H1 (cell line): ENCODE results near the gene CPT1A. TPM values are rescaled to one million over a fixed set of nuclear protein-coding genes. Genes with fewer than 3 reads are reported as not detected.

Source experiments
- CTCF ChIA-PET: fragments of 300-600 bp; sonication (Branson Sonifier 250); formaldehyde crosslinking; loops from one replicate; lab custom pipeline; 2021; ENCODE audit not compliant: partially characterized antibody; lab: Charles Lee
- POLR2A ChIA-PET: fragments of 300-600 bp; sonication (Branson Sonifier 250); formaldehyde crosslinking; loops from one replicate; lab custom pipeline; 2021; ENCODE audit warnings: inconsistent platforms; ENCODE audit not compliant: partially characterized antibody; lab: Charles Lee
- DNase-seq, 2 experiments: peaks; one replicate each; pipeline versions ENCODE4 v3.0.0 to v3.0.0-alpha.2; 2010 to 2022; ENCODE audit warnings: low spot score in 2 of 2, low read depth in 1 of 2, mixed read lengths in 1 of 2
- FAIRE-seq: peaks from 2 replicates; lab custom pipeline; 2011; peaks lifted over from hg19 to GRCh38; lab: Jason Lieb, UNC
- H2AFZ ChIP-seq: 2 replicates; pipeline ENCODE4 v1.8.1; 2012; ENCODE audit warnings: low read length, inconsistent platforms
- H2AK5ac ChIP-seq: 2 replicates; pipeline ENCODE4 v1.6.1; 2013; ENCODE audit warnings: low read depth, low read length
- H2BK120ac ChIP-seq: replicated peaks from 2 replicates; pipeline ENCODE3; 2013; ENCODE audit warnings: low read depth, low read length, inconsistent platforms
- H2BK12ac ChIP-seq: 2 replicates; pipeline ENCODE4 v1.6.1; 2013; ENCODE audit warnings: low read depth, low read length
- H2BK15ac ChIP-seq: 2 replicates; pipeline ENCODE4 v1.6.1; 2013; ENCODE audit warnings: low read length
- H2BK20ac ChIP-seq: 2 replicates; pipeline ENCODE4 v1.6.1; 2013; ENCODE audit warnings: low read length
- H2BK5ac ChIP-seq: 2 replicates; pipeline ENCODE4 v1.6.1; 2013; ENCODE audit warnings: low read depth, low read length
- H3K14ac ChIP-seq: 2 replicates; pipeline ENCODE4 v1.6.1; 2013; ENCODE audit warnings: inconsistent platforms; ENCODE audit not compliant: insufficient read length
- H3K18ac ChIP-seq: 2 replicates; pipeline ENCODE4 v1.6.1; 2013; ENCODE audit warnings: low read length; ENCODE audit errors: extremely low read depth
- H3K23ac ChIP-seq: 2 replicates; pipeline ENCODE4 v1.6.1; 2013; ENCODE audit warnings: inconsistent platforms; ENCODE audit not compliant: insufficient read length
- H3K23me2 ChIP-seq: 2 replicates; pipeline ENCODE4 v1.6.1; 2013; ENCODE audit warnings: low read depth, low read length
- H3K27ac ChIP-seq: 2 replicates; pipeline ENCODE4 v1.6.1; 2011; ENCODE audit warnings: low read depth, low read length, inconsistent platforms
- H3K27me3 ChIP-seq, 4 experiments: replicated peaks in 1 of 4; 1 replicate in 1 of 4; 2 replicates in 3 of 4; pipeline versions ENCODE4 v1.6.1 to v1.8.1; 2011 to 2013; ENCODE audit warnings: low read length in 3 of 4, mild to moderate bottlenecking in 3 of 4, inconsistent platforms in 2 of 4, mixed read lengths in 2 of 4, moderate library complexity in 1 of 4; ENCODE audit not compliant: control insufficient read depth in 3 of 4, insufficient read depth in 3 of 4; ENCODE audit errors: extremely low read depth in 1 of 4
- H3K36me3 ChIP-seq, 4 experiments: 2 replicates each; pipeline versions ENCODE4 v1.6.1 to v1.8.1; 2011 to 2013; ENCODE audit warnings: mild to moderate bottlenecking in 4 of 4, low read length in 3 of 4, moderate library complexity in 2 of 4, control low read depth in 1 of 4, inconsistent platforms in 1 of 4; ENCODE audit not compliant: insufficient read depth in 4 of 4, control insufficient read depth in 2 of 4
- H3K4ac ChIP-seq: replicated peaks from 2 replicates; pipeline ENCODE3; 2013; ENCODE audit warnings: low read length, low read depth, mixed read lengths, inconsistent platforms; ENCODE audit not compliant: insufficient read length
- H3K4me1 ChIP-seq, 4 experiments: replicated peaks in 1 of 4; 1 replicate in 1 of 4; 2 replicates in 3 of 4; pipeline versions ENCODE4 v1.6.1 to v1.8.1; 2011 to 2013; ENCODE audit warnings: low read length in 3 of 4, inconsistent platforms in 2 of 4, mixed read lengths in 1 of 4; ENCODE audit not compliant: insufficient read depth in 4 of 4, control insufficient read depth in 3 of 4
- H3K4me2 ChIP-seq, 2 experiments: 2 replicates each; pipeline versions ENCODE4 v1.6.1 to v1.8.1; 2011 to 2013; ENCODE audit warnings: low read depth in 2 of 2, low read length in 2 of 2, control low read depth in 1 of 2, inconsistent platforms in 1 of 2, mild to moderate bottlenecking in 1 of 2; ENCODE audit not compliant: insufficient read depth in 1 of 2
- H3K4me3 ChIP-seq, 4 experiments: fragments of 200-600, 300-600 bp in 1 of 4; sonication (generic), shearing (Covaris generic), sonication (Bioruptor Twin) in 1 of 4; 2 replicates each; pipeline versions ENCODE4 v1.5.1 to v1.8.1; 2011 to 2016; ENCODE audit warnings: low read length in 4 of 4, low read depth in 3 of 4, control low read depth in 2 of 4, inconsistent platforms in 2 of 4, mild to moderate bottlenecking in 2 of 4, mixed read lengths in 1 of 4, moderate library complexity in 1 of 4; ENCODE audit not compliant: insufficient read depth in 2 of 4; ENCODE audit errors: extremely low read depth in 1 of 4
- H3K56ac ChIP-seq: replicated peaks from 2 replicates; pipeline ENCODE3; 2013; ENCODE audit warnings: low read depth, mild to moderate bottlenecking, mixed read lengths, low read length, inconsistent platforms; ENCODE audit not compliant: insufficient read length
- H3K79me1 ChIP-seq: 2 replicates; pipeline ENCODE4 v1.6.1; 2013; ENCODE audit warnings: low read depth, low read length, control low read depth
- H3K79me2 ChIP-seq, 2 experiments: 2 replicates each; pipeline versions ENCODE4 v1.6.1 to v1.8.1; 2012 to 2013; ENCODE audit warnings: low read length in 2 of 2, mild to moderate bottlenecking in 2 of 2, inconsistent platforms in 1 of 2; ENCODE audit not compliant: insufficient read depth in 2 of 2, control insufficient read depth in 1 of 2
- H3K9ac ChIP-seq, 4 experiments: replicated peaks in 1 of 4; 1 replicate in 1 of 4; 2 replicates in 3 of 4; pipeline versions ENCODE4 v1.6.1 to v1.8.1; 2011 to 2013; ENCODE audit warnings: low read depth in 3 of 4, low read length in 3 of 4, control low read depth in 2 of 4, mild to moderate bottlenecking in 2 of 4, moderate library complexity in 2 of 4, inconsistent platforms in 1 of 4; ENCODE audit errors: extremely low read depth in 1 of 4
- H3K9me3 ChIP-seq, 2 experiments: 2 replicates each; pipeline versions ENCODE4 v1.6.1 to v1.8.1; 2012 to 2013; ENCODE audit warnings: mild to moderate bottlenecking in 2 of 2, moderate library complexity in 2 of 2, control low read depth in 1 of 2, inconsistent platforms in 1 of 2, low read depth in 1 of 2, low read length in 1 of 2, mixed read lengths in 1 of 2; ENCODE audit not compliant: insufficient read depth in 2 of 2
- H4K20me1 ChIP-seq, 2 experiments: replicated peaks in 1 of 2; 2 replicates each; pipeline versions ENCODE3 to v1.8.1; 2011 to 2013; ENCODE audit warnings: inconsistent platforms in 2 of 2, low read length in 2 of 2, mild to moderate bottlenecking in 1 of 2; ENCODE audit not compliant: insufficient read depth in 2 of 2, control insufficient read depth in 1 of 2
- H4K5ac ChIP-seq: 2 replicates; pipeline ENCODE4 v1.6.1; 2013; ENCODE audit warnings: low read length, low read depth, mixed read lengths, inconsistent platforms; ENCODE audit not compliant: insufficient read length
- H4K8ac ChIP-seq: 2 replicates; pipeline ENCODE4 v1.8.0; 2013; ENCODE audit warnings: mild to moderate bottlenecking, moderate library complexity, low read length, inconsistent platforms; ENCODE audit not compliant: insufficient read depth; ENCODE audit errors: extremely low read depth
- H4K91ac ChIP-seq: replicated peaks from 2 replicates; pipeline ENCODE3; 2013; ENCODE audit warnings: low read length, mixed read lengths, inconsistent platforms; ENCODE audit not compliant: insufficient read length
- CBX8 ChIP-seq: fragments of 300-800, 300-1000 bp; sonication (generic); IDR thresholded peaks from 2 replicates; pipeline ENCODE4 v1.7.1; 2016; ENCODE audit warnings: low read depth, low read length, borderline replicate concordance
- CEBPB ChIP-seq: IDR thresholded peaks from 2 replicates; pipeline ENCODE4 v1.6.1; 2012; ENCODE audit warnings: low read depth, low read length
- GTF2F1 ChIP-seq: IDR thresholded peaks from 2 replicates; pipeline ENCODE4 v1.6.1; 2012; ENCODE audit warnings: low read depth, low read length, improper control_type of control experiment, borderline replicate concordance
- HDAC6 ChIP-seq: IDR thresholded peaks from one replicate; pipeline ENCODE4 v1.7.1; 2012; ENCODE audit warnings: low read depth, mild to moderate bottlenecking, inconsistent platforms, low read length, moderate library complexity
- MAFK ChIP-seq: IDR thresholded peaks from 2 replicates; pipeline ENCODE4 v1.6.1; 2012; ENCODE audit warnings: low read depth, mild to moderate bottlenecking, improper control_type of control experiment, low read length
- SUZ12 ChIP-seq: fragments of 200-600 bp; sonication (generic); IDR thresholded peaks from 2 replicates; pipeline ENCODE4 v1.6.1; 2012; ENCODE audit warnings: mild to moderate bottlenecking, inconsistent platforms, low read length, moderate library complexity, mixed read lengths
- TBP ChIP-seq: IDR thresholded peaks from 2 replicates; pipeline ENCODE4 v1.6.1; 2011; ENCODE audit warnings: low read depth, low read length, improper control_type of control experiment
- WGBS, 2 experiments: shearing (Covaris generic) in 1 of 2; methylation state at CpG; one replicate each; pipeline versions ENCODE4 v1.1.6 to v1.1.7; 2013 to 2015; ENCODE audit warnings: low lambda C conversion rate in 2 of 2, mixed read lengths in 2 of 2, inconsistent platforms in 1 of 2, low coverage in 1 of 2, missing lambda C conversion rate in 1 of 2; ENCODE audit not compliant: insufficient replicate concordance in 2 of 2, insufficient coverage in 1 of 2, insufficient read length in 1 of 2; ENCODE audit errors: extremely low coverage in 1 of 2, missing lambda C conversion rate in 1 of 2; 5-methylcytosine and 5-hydroxymethylcytosine counted together
- polyA plus RNA-seq, 7 experiments: library from polyadenylated mRNA; depleted of rRNA in 3 of 7; stranded (reverse) in 5 of 7; unstranded in 2 of 7; fragments of >200 nt in 5 of 7; fragments of 200-250 nt in 2 of 7; gene quantifications; 1 replicate in 5 of 7; 2 replicates in 1 of 7; 4 replicates in 1 of 7; pipeline versions ENCODE4 v1.2.1 to v1.2.3, GENCODE V29; 2011 to 2013; ENCODE audit warnings: missing spikeins in 2 of 7, mixed read lengths in 2 of 7
- total RNA-seq: library from RNA; stranded (reverse); fragmentation: NEBNext Ultra II Directional; extraction: Animal tissue kit (Norgen Biotek cat#: 25700); gene quantifications from 2 replicates; pipeline ENCODE4 v1.2.1, GENCODE V29; 2021
- TF ChIP-seq, protein P1 (sequence below): IDR thresholded peaks from 2 replicates; pipeline ENCODE4 v1.6.1; 2011; ENCODE audit warnings: low read depth, mild to moderate bottlenecking, low read length; ENCODE audit not compliant: insufficient read depth

Gene CPT1A
- total and polyA plus RNA-seq, 2 of the 8 experiments (the other 6 are each of a cell fraction or from before 2014, with no cell fraction given), result 2.9 to 12.2 TPM

DNA sequence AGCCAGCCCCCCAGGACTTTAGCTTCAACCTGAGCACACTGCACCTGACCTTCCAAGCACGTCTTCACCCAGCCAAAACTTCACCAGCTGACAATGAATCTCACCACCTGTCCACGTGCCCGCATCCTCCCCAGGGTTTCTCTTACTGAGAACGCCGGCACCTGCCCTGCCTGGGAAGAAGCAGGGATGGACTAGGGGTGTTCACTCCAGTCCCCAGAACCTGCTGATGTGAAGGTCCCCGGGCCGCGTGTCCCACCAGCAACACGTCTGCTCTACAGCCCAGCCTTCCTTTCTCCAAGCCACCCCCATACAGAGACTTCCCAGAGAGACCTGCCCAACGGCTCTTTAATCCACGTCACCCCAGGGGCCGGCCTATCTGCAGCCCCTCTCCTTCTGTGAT lies 12.8 kb downstream of the CPT1A start:
- H3K9ac ChIP-seq, result no peak overlapping the region
- H4K20me1 ChIP-seq, result no peaks in the 10 kb centered on the region
- no peak overlapping the region for H2BK5ac ChIP-seq
- no peak overlapping the region for H4K8ac ChIP-seq
- H2AFZ ChIP-seq, result no peak overlapping the region
- no peak overlapping the region for H4K5ac ChIP-seq
- no peak overlapping the region for H2AK5ac ChIP-seq
- H2BK20ac ChIP-seq, result no peak overlapping the region
- no peaks in the 10 kb centered on the region for H3K23me2 ChIP-seq
- H3K4ac ChIP-seq, result no peak overlapping the region
- POLR2A ChIA-PET, result interaction anchor here (1.5 to 4.1 kb wide), 2 partner anchors 11 to 14 kb away, joined by 4 to 11 read pairs; partner anchors contain the start of gene CPT1A
- no peak overlapping the region for H3K27ac ChIP-seq
- H3K18ac ChIP-seq, result no peak overlapping the region
- H2BK12ac ChIP-seq, result no peak overlapping the region
- H4K91ac ChIP-seq, result no peak overlapping the region
- no peak for DNase-seq
- H3K4me2 ChIP-seq, result no peak overlapping the region
- H3K36me3 ChIP-seq, result no peaks in the 10 kb centered on the region
- CTCF ChIA-PET, result interaction anchor here (1.3 kb wide), 1 partner anchor 245 kb away, joined by 3 read pairs; no protein-coding TSS in a partner anchor
- 90% methylated on average over 12 of the region's 12 CpGs; no CpG with 5 or more reads in 1 of the 2 experiments for WGBS, 2 experiments
- H3K79me1 ChIP-seq, result 0 out of 2 replicates have a peak, but pooled peaks cover 3% of the 10 kb centered on the region
- FAIRE-seq, result no peak
- H3K27me3 ChIP-seq, result no peaks in the 10 kb centered on the region
- no peak overlapping the region for H3K4me3 ChIP-seq
- H3K14ac ChIP-seq, result no peak overlapping the region
- no peak overlapping the region for H2BK120ac ChIP-seq
- H3K56ac ChIP-seq, result no peak overlapping the region
- H3K9me3 ChIP-seq, result no peaks in the 10 kb centered on the region
- no peak overlapping the region for H3K23ac ChIP-seq
- no peak for TF ChIP-seq HDAC6
- TF ChIP-seq MAFK, result no peak
- no peak for TF ChIP-seq CBX8
- TF ChIP-seq TBP, result no peak
- TF ChIP-seq, protein P1, sequence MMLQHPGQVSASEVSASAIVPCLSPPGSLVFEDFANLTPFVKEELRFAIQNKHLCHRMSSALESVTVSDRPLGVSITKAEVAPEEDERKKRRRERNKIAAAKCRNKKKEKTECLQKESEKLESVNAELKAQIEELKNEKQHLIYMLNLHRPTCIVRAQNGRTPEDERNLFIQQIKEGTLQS, result no peak
- TF ChIP-seq SUZ12, result no peak
- TF ChIP-seq CEBPB, result no peak
- no peak for TF ChIP-seq GTF2F1
- TF ChIP-seq, all 59 proteins: peak for 0
- Histone ChIP-seq H3K4me1 (peaks cover 3 to 13% (median 9%) of the 10 kb centered on the region in 4 experiments), H3K79me2 (no peaks in the 10 kb centered on the region), H2BK15ac (no peak overlapping the region)
